HEK293 (cell line): Measurements from ENCODE around the gene SEZ6L.

ENCODE experiments used
- CTCF ChIA-PET: fragments of 350-600 bp; formaldehyde crosslinking; extraction: SDS; loops from one replicate; lab custom pipeline; 2021; ENCODE audit warnings: antibody characterized with exemption; lab: Yijun Ruan, JAX
- POLR2A ChIA-PET: fragments of 300-600 bp; formaldehyde crosslinking; extraction: SDS; loops from one replicate; lab custom pipeline; 2020; ENCODE audit warnings: antibody characterized with exemption, inconsistent platforms; lab: Yijun Ruan, JAX
- H3K27ac ChIP-seq: fragments of 200-500 bp; sonication (Bioruptor generic); 2 replicates; pipeline ENCODE4 v1.5.1; 2014; ENCODE audit warnings: low read depth, low read length, control low read depth, inconsistent platforms; ENCODE audit errors: extremely low read depth
- H3K36me3 ChIP-seq, 2 experiments: fragments of 200-500 bp in 1 of 2; sonication (Bioruptor generic) in 1 of 2; 1 replicate in 1 of 2; 2 replicates in 1 of 2; pipeline ENCODE4 v1.5.1; 2014 to 2017; ENCODE audit warnings: inconsistent platforms in 2 of 2, low read length in 2 of 2; ENCODE audit not compliant: control insufficient read depth in 2 of 2, insufficient read depth in 1 of 2
- H3K4me1 ChIP-seq: fragments of 200-500 bp; sonication (Bioruptor generic); 2 replicates; pipeline ENCODE4 v1.5.1; 2014; ENCODE audit warnings: mild to moderate bottlenecking, low read length, inconsistent platforms; ENCODE audit not compliant: control insufficient read depth, insufficient read depth
- H3K4me3 ChIP-seq: 2 replicates; pipeline ENCODE4 v1.5.1; 2011; ENCODE audit warnings: low read depth, mild to moderate bottlenecking, control low read depth, low read length, moderate library complexity
- H3K9me3 ChIP-seq: fragments of 200-500 bp; sonication (Bioruptor generic); 2 replicates; pipeline ENCODE4 v1.5.1; 2014; ENCODE audit warnings: low read depth, low read length, inconsistent platforms; ENCODE audit not compliant: control insufficient read depth, insufficient read depth
- GLIS1 ChIP-seq: fragments of 450-650 bp; formaldehyde crosslinking; IDR thresholded peaks from 2 replicates; pipeline ENCODE4 v1.5.1; 2016; ENCODE audit warnings: missing biosample characterization, missing genetic modification characterization
- IKZF3 ChIP-seq: fragments of 450-650 bp; IDR thresholded peaks from 2 replicates; pipeline ENCODE4 v1.5.0; 2018; ENCODE audit warnings: missing biosample characterization, mild to moderate bottlenecking, missing genetic modification characterization, moderate library complexity
- KLF1 ChIP-seq: fragments of 450-650 bp; formaldehyde crosslinking; IDR thresholded peaks from 2 replicates; pipeline ENCODE4 v1.5.1; 2016; ENCODE audit warnings: missing biosample characterization, missing genetic modification characterization
- KLF17 ChIP-seq: fragments of 450-650 bp; formaldehyde crosslinking; IDR thresholded peaks from 2 replicates; pipeline ENCODE4 v1.5.1; 2016; ENCODE audit warnings: missing biosample characterization, missing genetic modification characterization
- PBX3 ChIP-seq: sonication (generic); formaldehyde crosslinking; IDR thresholded peaks from 2 replicates; pipeline ENCODE4 v1.8.1; 2022; ENCODE audit warnings: mild to moderate bottlenecking, moderate library complexity, missing genetic modification reagents
- REST ChIP-seq: fragments of 450-650 bp; formaldehyde crosslinking; IDR thresholded peaks from 2 replicates; pipeline ENCODE4 v1.5.1; 2016; ENCODE audit warnings: missing biosample characterization, missing genetic modification characterization
- SETDB1 ChIP-seq: IDR thresholded peaks from one replicate; pipeline ENCODE4 v1.6.1; 2017; ENCODE audit warnings: mild to moderate bottlenecking, low read length, moderate library complexity, mixed read lengths; ENCODE audit not compliant: insufficient read length
- SP3 ChIP-seq: fragments of 450-650 bp; formaldehyde crosslinking; IDR thresholded peaks from 2 replicates; pipeline ENCODE4 v1.5.1; 2016; ENCODE audit warnings: missing biosample characterization, missing genetic modification characterization
- ZBTB10 ChIP-seq: fragments of 450-650 bp; formaldehyde crosslinking; IDR thresholded peaks from 2 replicates; pipeline ENCODE4 v1.5.1; 2016; ENCODE audit warnings: missing biosample characterization, missing genetic modification characterization
- ZNF140 ChIP-seq: fragments of 450-650 bp; formaldehyde crosslinking; IDR thresholded peaks from 2 replicates; pipeline ENCODE4 v1.5.1; 2016; ENCODE audit warnings: missing biosample characterization, missing genetic modification characterization
- ZNF19 ChIP-seq: fragments of 450-650 bp; formaldehyde crosslinking; IDR thresholded peaks from 2 replicates; pipeline ENCODE4; 2016; ENCODE audit warnings: missing biosample characterization, missing genetic modification characterization, low read depth
- ZNF37A ChIP-seq: fragments of 450-650 bp; IDR thresholded peaks from 2 replicates; pipeline ENCODE4 v1.5.1; 2018; ENCODE audit warnings: missing biosample characterization, missing genetic modification characterization
- ZNF394 ChIP-seq: fragments of 450-650 bp; formaldehyde crosslinking; IDR thresholded peaks from 2 replicates; pipeline ENCODE4 v1.5.1; 2016; ENCODE audit warnings: missing biosample characterization, missing genetic modification characterization, mild to moderate bottlenecking, moderate library complexity, borderline replicate concordance
- ZNF473 ChIP-seq: fragments of 450-650 bp; formaldehyde crosslinking; IDR thresholded peaks from 2 replicates; pipeline ENCODE4 v1.5.1; 2017; ENCODE audit warnings: missing biosample characterization, missing genetic modification characterization
- ZNF600 ChIP-seq: fragments of 450-650 bp; formaldehyde crosslinking; IDR thresholded peaks from 2 replicates; pipeline ENCODE4 v1.5.1; 2016; ENCODE audit warnings: missing biosample characterization, missing genetic modification characterization
- ZNF639 ChIP-seq: fragments of 450-650 bp; formaldehyde crosslinking; IDR thresholded peaks from 2 replicates; pipeline ENCODE4 v1.5.1; 2016; ENCODE audit warnings: missing biosample characterization, missing genetic modification characterization
- ZNF645 ChIP-seq: fragments of 450-650 bp; formaldehyde crosslinking; IDR thresholded peaks from 2 replicates; pipeline ENCODE4; 2016; ENCODE audit warnings: missing biosample characterization, missing genetic modification characterization
- ZNF792 ChIP-seq: fragments of 450-650 bp; formaldehyde crosslinking; IDR thresholded peaks from 2 replicates; pipeline ENCODE4 v1.5.1; 2016; ENCODE audit warnings: missing biosample characterization, missing genetic modification characterization
- ZSCAN30 ChIP-seq: fragments of 450-650 bp; IDR thresholded peaks from 2 replicates; pipeline ENCODE4 v1.5.1; 2018; ENCODE audit warnings: missing biosample characterization, mild to moderate bottlenecking, missing genetic modification characterization, moderate library complexity

Gene SEZ6L

GRCh38 chr22:26393929-26394328 lies 224.7 kb downstream of the SEZ6L start (continued):
- TF ChIP-seq PBX3 (CRISPR knock-in tag) (no peak), KLF1 (tag by site-specific recombination) (no peak), ZNF639 (tag by site-specific recombination) (no peak), REST (tag by site-specific recombination) (no peak), ZNF37A (tag by site-specific recombination) (no peak), SP3 (tag by site-specific recombination) (no peak)

- H3K27ac ChIP-seq, result no peak overlapping the region
- no peaks in the 10 kb centered on the region for H3K4me1 ChIP-seq
- TF ChIP-seq ZNF645 (no peak), GLIS1 (tag by site-specific recombination) (no peak), ZNF473 (tag by site-specific recombination) (no peak), ZNF19 (tag by site-specific recombination) (no peak), ZNF394 (tag by site-specific recombination) (no peak), ZNF140 (tag by site-specific recombination) (no peak), ZSCAN30 (tag by site-specific recombination) (no peak), ZNF600 (tag by site-specific recombination) (no peak), IKZF3 (tag by site-specific recombination) (no peak), ZBTB10 (no peak), KLF17 (tag by site-specific recombination) (no peak), ZNF792 (tag by site-specific recombination) (no peak), SETDB1 (no peak)
- no peaks in the 10 kb centered on the region for H3K9me3 ChIP-seq
- ChIA-PET POLR2A (no interaction called here), CTCF (interaction anchor here (1.0 to 17.9 kb wide), 4 partner anchors 11 to 66 kb away, joined by 3 to 267 read pairs (median 24); no protein-coding TSS in a partner anchor)
- H3K36me3 ChIP-seq, result no peaks in the 10 kb centered on the region
- H3K4me3 ChIP-seq, result no peak overlapping the region
Measured at GRCh38 chr22:26394777-26395176, 225.5 kb downstream of the SEZ6L start.
